ENCODE results near the gene SLC35A5. TPM values are rescaled to one million over a fixed set of nuclear protein-coding genes. Genes with fewer than 3 reads are reported as not detected.

SLC35A5 gene
- total and polyA plus RNA-seq, 4 donors, result 11.7 to 25.4 (median 16.4) TPM

DNA sequence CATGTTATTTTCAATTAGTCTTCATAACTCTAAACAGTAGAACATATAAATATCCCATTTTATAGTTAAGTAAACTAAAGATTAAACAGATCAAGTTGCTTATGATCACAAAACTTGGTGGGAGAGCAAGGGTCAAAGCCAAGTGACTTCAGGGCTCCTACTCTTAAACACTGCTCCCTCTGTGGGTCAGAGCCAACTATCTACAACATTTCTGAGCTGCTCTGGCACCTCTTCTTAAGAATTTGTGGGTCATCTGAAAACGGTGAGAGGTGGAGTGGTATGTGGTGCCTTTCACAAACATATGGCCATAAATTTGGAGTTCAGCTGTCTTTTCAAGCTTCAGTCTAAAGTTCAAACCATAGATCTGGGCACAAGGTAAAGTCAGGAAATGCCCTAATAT is 11.0 kb upstream of the SLC35A5 start:
- TF ChIP-seq SP1 (IDR thresholded peaks at IDR 0.05), result no peak
- no peak for TF ChIP-seq TAF1 (conservative IDR thresholded peaks at IDR 0.05)
- TF ChIP-seq MAX (IDR thresholded peaks at IDR 0.05), result no peak
- no peak for TF ChIP-seq FOXA1 (IDR thresholded peaks at IDR 0.05)
- no peak for TF ChIP-seq RAD21 (IDR thresholded peaks at IDR 0.05)
- H3K36me3 ChIP-seq (ENCODE audit: control insufficient read depth in 4 of 4, insufficient read depth in 3 of 4, low read depth in 1 of 4, low read length in 3 of 4), result peaks cover under 1 to 21% (median 18%) of the 10 kb centered on the region in 4 donors

GRCh38 chr3:112555535-112556170 is 6.2 kb upstream of the SLC35A5 start:
- no peaks in the 10 kb centered on the region for H3K27me3 ChIP-seq (ENCODE audit: control insufficient read depth in 4 of 4, insufficient read depth in 4 of 4, low read length in 3 of 4)
- H3K36me3 ChIP-seq (ENCODE audit: control insufficient read depth in 4 of 4, insufficient read depth in 3 of 4, low read depth in 1 of 4, low read length in 3 of 4), result no peaks in the 10 kb centered on the region
- TF ChIP-seq ZBTB33 (IDR thresholded peaks at IDR 0.05) (no peak), GABPA (IDR thresholded peaks at IDR 0.05 in 1 of 2, conservative IDR thresholded peaks at IDR 0.05 in 1 of 2) (no peak), NR2F2 (IDR thresholded peaks at IDR 0.05) (no peak), REST (IDR thresholded peaks at IDR 0.05) (no peak), HNF4A (conservative IDR thresholded peaks at IDR 0.05) (no peak), SP1 (IDR thresholded peaks at IDR 0.05) (no peak), CTCF (IDR thresholded peaks at IDR 0.05; ENCODE audit: low read depth, low read length, missing input control) (no peak), HNF4G (IDR thresholded peaks at IDR 0.05) (no peak), TAF1 (conservative IDR thresholded peaks at IDR 0.05) (no peak), MAX (IDR thresholded peaks at IDR 0.05) (no peak), JUND (IDR thresholded peaks at IDR 0.05) (no peak), ATF3 (IDR thresholded peaks at IDR 0.05) (no peak), RAD21 (IDR thresholded peaks at IDR 0.05) (no peak), RXRA (IDR thresholded peaks at IDR 0.05) (no peak), FOXA2 (IDR thresholded peaks at IDR 0.05) (no peak), FOXA1 (IDR thresholded peaks at IDR 0.05) (no peak), YY1 (IDR thresholded peaks at IDR 0.05) (no peak), EGR1 (IDR thresholded peaks at IDR 0.05; ENCODE audit: low read depth in 2 of 2) (no peak)
- H3K9me3 ChIP-seq (ENCODE audit: control insufficient read depth in 4 of 4, low read length in 3 of 4), result no peaks in the 10 kb centered on the region
- peaks cover 1 to 15% (median 14%) of the 10 kb centered on the region in 4 donors for H3K4me1 ChIP-seq (ENCODE audit: control insufficient read depth in 4 of 4, insufficient read depth in 4 of 4, low read length in 3 of 4)
- no peak for DNase-seq (ENCODE audit: low spot score)
- no peak overlapping the region for H3K4me3 ChIP-seq (ENCODE audit: low read depth in 1 of 3, low read length in 3 of 3)
- H3K27ac ChIP-seq (ENCODE audit: low read depth in 1 of 2, low read length in 2 of 2), result no peak overlapping the region
- no peak overlapping the region for H3K9ac ChIP-seq (ENCODE audit: low read depth in 1 of 2, low read length in 2 of 2)
- WGBS, result 82% methylated on average over 1 of the region's 1 CpG

More for the DNA sequence above, 11.0 kb upstream of the SLC35A5 start:
- DNase-seq (ENCODE audit: low spot score), result no peak
- Histone ChIP-seq H3K4me1 (ENCODE audit: control insufficient read depth in 4 of 4, insufficient read depth in 4 of 4, low read length in 3 of 4) (peaks cover 0 to 1% (median 0%) of the 10 kb centered on the region in 4 donors), H3K9ac (ENCODE audit: low read depth in 1 of 2, low read length in 2 of 2) (no peak overlapping the region), H3K27ac (ENCODE audit: low read depth in 1 of 2, low read length in 2 of 2) (no peak overlapping the region), H3K27me3 (ENCODE audit: control insufficient read depth in 4 of 4, insufficient read depth in 4 of 4, low read length in 3 of 4) (no peaks in the 10 kb centered on the region), H3K9me3 (ENCODE audit: control insufficient read depth in 4 of 4, low read length in 3 of 4) (no peaks in the 10 kb centered on the region), H3K4me3 (ENCODE audit: low read depth in 1 of 3, low read length in 3 of 3) (no peak overlapping the region)
- 56% methylated on average over 1 of the region's 1 CpG for WGBS

Data from liver (tissue), 9 donors.